Stimulated activated naive CD4-positive, alpha-beta T cell treated with Interleukin-2 at 50 U/mL for 16 hours (primary cell): ENCODE data around the gene SPSB2.

ENCODE experiments used
- DNase-seq: peaks from one replicate; lab custom pipeline; 2025; lab: John Stamatoyannopoulos, UW

Gene SPSB2

GRCh38 chr12:6851921-6852650 is 21.0 kb downstream of the SPSB2 start, which contains the start of gene USP5:
USP5 (plus strand) TSS chr12:6852150; CDS start chr12:6852180, 30 bp downstream.
- DNase-seq = peak; percentile 99

GRCh38 chr12:6851153-6851920 is 21.8 kb downstream of the SPSB2 start, which contains the start of gene CDCA3:
CDCA3 (minus strand) TSS chr12:6851286; CDS start chr12:6850952, 334 bp downstream.
- DNase-seq = peak; percentile 91

- DNase-seq = no peak
Observed at GRCh38 chr12:6850796-6851152, 22.3 kb downstream of the SPSB2 start.

GRCh38 chr12:6849976-6850560 is 23.0 kb downstream of the SPSB2 start:
- DNase-seq = no peak

GRCh38 chr12:6849427-6849826 is 23.7 kb downstream of the SPSB2 start:
- DNase-seq = no peak

- DNase-seq = no peak
Observed at GRCh38 chr12:6847676-6848075, 25.4 kb downstream of the SPSB2 start.

GRCh38 chr12:6846316-6846869 is 26.7 kb downstream of the SPSB2 start:
- DNase-seq = no peak

GRCh38 chr12:6845395-6845794 is 27.7 kb downstream of the SPSB2 start:
- DNase-seq = no peak

GRCh38 chr12:6843118-6843902 is 29.8 kb downstream of the SPSB2 start:
- DNase-seq = no peak

GRCh38 chr12:6842075-6842474 is 31.0 kb downstream of the SPSB2 start:
- DNase-seq = no peak

- DNase-seq = no peak
Observed at GRCh38 chr12:6840761-6841515, 32.2 kb downstream of the SPSB2 start, which contains the start of gene GNB3. GNB3 (plus strand) TSS chr12:6840925; CDS start chr12:6841288, 363 bp downstream.

- DNase-seq = no peak
Observed at GRCh38 chr12:6840330-6840729, 32.8 kb downstream of the SPSB2 start.

GRCh38 chr12:6839482-6840201 is 33.5 kb downstream of the SPSB2 start:
- no peak for DNase-seq

GRCh38 chr12:6838854-6839253 is 34.2 kb downstream of the SPSB2 start:
- no peak for DNase-seq

GRCh38 chr12:6837370-6838060 is 35.6 kb downstream of the SPSB2 start:
- DNase-seq = no peak

- no peak for DNase-seq
Observed at GRCh38 chr12:6836851-6837250, 36.3 kb downstream of the SPSB2 start.

GRCh38 chr12:6834873-6835272 is 38.2 kb downstream of the SPSB2 start:
- DNase-seq = no peak

- no peak for DNase-seq
Observed at GRCh38 chr12:6834254-6834653, 38.8 kb downstream of the SPSB2 start.

- no peak for DNase-seq
Observed at GRCh38 chr12:6833189-6833890, 39.8 kb downstream of the SPSB2 start.
